AG08395 (cell line): ENCODE measurements around the gene GPC5.
"Not testable (repeated sequence)": the region's sequence is repeated elsewhere in the genome, so short reads cannot be mapped to it uniquely, and the experiment has no call there.

Source experiments
- DNase-seq: peaks from one replicate; pipeline ENCODE4 v3.0.0; 2012; ENCODE audit warnings: mixed read lengths, low spot score

GPC5 gene

DNA sequence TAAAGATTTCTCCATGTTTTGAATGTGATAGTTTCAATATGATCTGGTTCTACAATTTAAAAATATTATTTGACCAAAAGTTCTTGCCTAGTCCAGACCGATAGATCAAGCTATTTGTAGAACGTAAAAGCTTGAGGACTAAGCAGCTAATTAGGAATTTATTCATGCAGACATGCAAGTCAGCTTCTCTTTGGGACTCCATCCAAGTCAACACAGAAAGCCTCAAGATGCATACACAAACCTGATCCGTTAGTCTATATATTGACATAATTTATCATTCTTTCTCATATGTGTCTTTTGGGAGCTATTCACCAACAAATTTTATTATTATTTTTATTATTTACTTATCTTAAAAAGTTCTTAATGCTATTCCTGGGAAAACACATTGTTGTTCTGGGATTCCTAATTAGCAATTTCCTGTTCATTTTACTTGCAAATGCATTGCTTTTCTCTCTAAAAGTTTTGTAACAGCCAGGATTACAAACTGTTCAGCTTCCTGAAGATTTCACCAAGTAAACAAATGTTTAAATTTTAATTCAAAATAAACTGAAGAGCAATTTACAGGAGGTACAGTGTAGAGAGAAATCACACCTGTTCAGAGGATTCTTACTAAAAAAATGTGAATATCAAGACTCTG, 375.3 kb downstream of the GPC5 start:
- no peak for DNase-seq

DNA sequence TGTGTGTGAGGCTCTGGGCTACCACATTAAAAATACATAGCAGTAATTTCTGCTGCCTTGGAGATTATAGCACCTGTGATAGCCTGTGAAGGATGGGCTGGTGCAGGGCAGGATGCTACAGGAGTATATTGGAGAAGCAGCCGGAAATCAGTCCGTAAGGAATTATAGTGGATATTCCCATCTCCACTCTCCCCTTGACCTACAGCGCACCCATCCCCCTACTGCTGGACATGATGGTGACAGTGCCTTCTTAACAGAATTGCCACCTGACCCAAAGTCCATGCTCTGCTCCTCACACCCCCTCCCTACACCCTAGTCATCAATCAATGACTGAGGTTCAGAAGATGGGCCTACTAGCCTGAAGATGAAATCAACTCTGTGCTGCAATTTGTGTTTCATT, 376.0 kb downstream of the GPC5 start:
- DNase-seq = no peak

- no peak for DNase-seq
Observed at GRCh38 chr13:91776611-91777193, 378.3 kb downstream of the GPC5 start.

DNA sequence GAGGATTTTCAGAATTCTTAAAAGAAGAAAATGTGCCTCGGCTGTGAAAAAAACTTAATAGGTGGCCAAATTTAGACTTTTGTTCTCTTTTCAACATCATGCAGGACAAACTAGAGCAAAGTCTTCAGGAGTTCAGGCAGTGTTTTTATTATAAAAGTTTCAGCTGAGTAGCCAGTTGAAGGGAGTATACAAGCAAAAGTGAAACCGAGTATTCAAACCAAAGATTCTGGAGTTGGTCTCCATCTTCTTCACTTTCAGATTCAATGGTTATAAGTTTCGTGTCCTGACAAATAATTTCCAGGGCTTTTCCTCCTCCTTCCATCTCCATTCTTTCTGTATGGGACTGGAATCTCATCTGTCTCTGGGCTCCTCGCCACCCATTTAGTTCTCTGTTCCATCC, 379.7 kb downstream of the GPC5 start:
- no peak for DNase-seq

- not testable (repeated sequence) for DNase-seq
Observed at GRCh38 chr13:91781982-91782691, 383.7 kb downstream of the GPC5 start.

DNA sequence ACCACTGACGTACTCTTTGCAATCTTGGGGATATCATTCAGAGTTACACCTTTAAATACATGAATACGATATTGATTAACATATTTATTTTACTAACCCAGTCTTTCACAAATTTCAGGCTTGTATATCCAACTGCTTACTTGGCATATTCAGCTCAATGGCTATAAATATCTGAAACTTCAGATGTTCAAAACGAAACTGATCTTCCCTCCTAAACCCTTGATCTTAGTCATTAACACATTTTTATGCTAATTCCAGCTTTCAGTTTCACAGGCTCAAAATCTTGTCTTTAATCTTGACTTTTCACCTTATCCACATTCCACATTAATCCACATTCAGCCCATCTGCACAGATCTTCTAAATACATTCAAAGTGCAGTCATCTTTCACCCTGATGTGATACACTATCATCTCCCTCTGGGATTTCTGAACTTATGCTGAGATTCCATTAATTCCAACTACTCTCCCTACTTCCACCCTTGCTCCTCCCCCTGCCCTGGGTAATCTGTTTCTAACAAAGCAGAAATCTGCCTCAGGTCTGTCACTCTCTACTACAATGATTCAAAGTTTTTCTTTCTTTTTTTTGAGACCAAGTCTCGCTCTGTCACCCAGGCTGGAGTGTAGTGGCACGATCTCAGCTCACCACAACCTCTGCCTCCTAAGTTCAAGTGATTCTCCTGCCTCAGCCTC, 387.2 kb downstream of the GPC5 start:
- no peak for DNase-seq

DNA sequence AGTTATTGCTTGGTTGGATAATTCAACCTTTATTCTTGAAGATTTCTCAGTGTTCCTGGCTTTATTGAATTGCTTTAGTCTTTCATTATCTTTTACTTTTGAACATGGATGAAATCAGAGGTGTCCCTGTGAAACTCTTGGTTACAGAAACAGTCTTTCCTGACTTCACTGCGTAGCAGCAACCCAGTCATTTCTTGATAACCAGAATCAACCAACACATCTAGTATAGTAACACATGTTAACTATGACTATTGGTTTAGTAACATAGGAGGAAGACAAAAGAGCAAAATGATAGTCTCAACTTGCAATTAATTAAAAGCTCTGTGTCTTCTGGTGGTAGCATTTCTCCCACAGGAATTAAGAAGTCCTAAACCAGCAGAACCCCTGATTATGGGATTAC, 393.6 kb downstream of the GPC5 start:
- DNase-seq = no peak

GRCh38 chr13:91797567-91797966, 399.1 kb downstream of the GPC5 start:
- DNase-seq = no peak

DNA sequence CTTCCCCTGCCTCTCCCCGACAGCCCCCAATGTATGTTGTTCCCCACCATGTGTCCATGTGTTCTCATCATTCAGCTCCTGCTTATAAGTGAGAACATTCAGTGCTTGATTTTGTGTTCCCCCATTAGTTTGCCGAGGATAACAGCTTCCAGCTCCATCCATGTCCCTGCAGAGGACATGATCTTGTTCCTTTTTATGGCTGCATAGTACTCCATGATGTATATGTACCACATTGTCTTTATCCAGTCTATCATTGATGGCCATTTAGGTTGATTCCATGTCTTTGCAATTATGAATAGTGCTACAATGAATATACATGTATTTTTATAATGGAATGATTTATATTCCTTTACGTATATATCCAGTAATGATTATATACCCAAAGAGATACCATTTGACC, 399.9 kb downstream of the GPC5 start:
- not testable (repeated sequence) for DNase-seq

- not testable (repeated sequence) for DNase-seq
Observed at GRCh38 chr13:91801772-91802171, 403.4 kb downstream of the GPC5 start.

GRCh38 chr13:91802957-91803356, 404.5 kb downstream of the GPC5 start:
- DNase-seq = no peak

DNA sequence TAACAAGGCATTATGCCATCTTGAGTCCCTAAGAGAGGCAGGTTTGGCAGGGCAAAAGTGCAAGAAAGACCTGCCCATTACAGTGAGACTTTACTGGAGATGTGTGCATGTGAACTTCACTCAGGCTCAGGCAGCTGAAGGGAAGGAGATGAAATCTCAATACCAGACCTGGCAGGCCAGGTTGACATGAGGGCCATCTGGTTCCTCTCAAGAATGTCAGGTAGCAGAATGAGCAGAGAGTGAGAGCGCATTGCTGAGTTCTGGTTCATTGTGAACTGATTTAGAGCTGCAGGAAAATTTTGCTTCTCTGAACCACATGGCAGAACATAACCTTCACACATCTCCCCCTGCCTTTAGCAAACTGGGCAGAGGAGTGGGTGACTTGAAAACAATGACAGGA, 406.3 kb downstream of the GPC5 start:
- no peak for DNase-seq

- DNase-seq = no peak
Observed at GRCh38 chr13:91805605-91806004, 407.2 kb downstream of the GPC5 start.

DNA sequence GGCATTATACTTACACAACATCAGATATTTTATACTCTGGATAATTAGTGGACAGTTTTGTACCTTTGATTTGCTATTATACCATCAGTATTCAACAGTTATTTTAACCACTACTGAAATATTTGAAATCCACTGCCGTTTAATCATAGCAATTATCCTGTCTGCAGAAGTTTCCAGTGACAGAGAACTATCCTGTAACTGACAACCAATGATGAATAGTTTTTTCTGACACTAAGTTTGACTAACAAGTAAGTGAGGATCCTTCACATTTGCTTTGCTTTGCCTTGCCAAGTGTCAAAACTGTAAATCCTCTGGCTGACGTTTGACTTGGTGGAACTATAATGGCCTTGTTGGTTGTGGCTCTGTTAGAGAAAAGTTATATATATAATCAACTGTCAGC, 410.7 kb downstream of the GPC5 start:
- DNase-seq = no peak

DNA sequence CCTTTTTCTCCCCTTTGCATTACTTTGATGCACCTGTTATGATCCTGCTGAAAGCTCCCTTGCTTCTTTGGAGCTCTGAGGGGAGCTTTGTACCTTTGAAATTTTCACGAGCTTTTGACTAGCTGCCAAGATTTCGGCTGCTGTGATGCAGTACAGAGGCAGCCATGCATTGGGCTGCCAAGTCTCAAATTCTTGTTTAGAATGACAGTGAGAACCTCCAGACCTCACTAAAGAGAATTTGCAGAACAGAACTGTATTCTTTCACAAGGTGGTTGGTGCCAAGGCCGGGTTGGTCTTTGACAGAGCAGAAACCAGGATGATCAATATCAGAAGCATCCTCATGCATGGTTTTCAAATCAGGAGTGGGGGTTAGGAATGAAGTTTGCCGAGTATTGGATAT, 414.8 kb downstream of the GPC5 start:
- DNase-seq = no peak

- no peak for DNase-seq
Observed at GRCh38 chr13:91816263-91816807, 417.9 kb downstream of the GPC5 start.

- DNase-seq = no peak
Observed at GRCh38 chr13:91817250-91817649, 418.8 kb downstream of the GPC5 start.

- DNase-seq = no peak
Observed at GRCh38 chr13:91824416-91824815, 426.0 kb downstream of the GPC5 start.

- no peak for DNase-seq
Observed at GRCh38 chr13:91825516-91825915, 427.1 kb downstream of the GPC5 start.

GRCh38 chr13:91836553-91836952, 438.1 kb downstream of the GPC5 start:
- no peak for DNase-seq

GRCh38 chr13:91845612-91846011, 447.2 kb downstream of the GPC5 start:
- DNase-seq = no peak

DNA sequence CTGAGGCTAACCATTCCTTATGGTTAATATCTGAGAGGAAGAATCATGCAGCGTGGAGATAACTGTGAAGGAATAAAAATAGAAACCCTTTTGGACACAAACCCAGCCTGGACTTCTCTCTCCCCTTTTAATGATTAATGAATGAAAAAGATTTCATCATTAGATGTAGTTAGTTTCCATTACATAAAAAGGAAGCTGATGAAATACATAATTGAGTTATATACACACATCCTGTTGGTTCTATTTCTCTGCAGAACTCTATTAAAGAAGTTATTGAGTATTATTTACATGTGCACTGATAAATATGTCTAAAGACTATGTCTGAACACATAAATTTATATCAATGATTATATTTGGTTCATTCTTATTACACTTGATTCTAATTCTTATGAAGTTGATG, 465.3 kb downstream of the GPC5 start:
- no peak for DNase-seq

- no peak for DNase-seq
Observed at GRCh38 chr13:91868351-91868750, 469.9 kb downstream of the GPC5 start.
